GM18909 (cell line): ENCODE results near the gene MAB21L3.

Source experiments
- ATAC-seq: cut with Tn5 transposase; IDR thresholded peaks from one replicate; pipeline ENCODE4 v1.9.1; 2021; ENCODE audit warnings: mild to moderate bottlenecking; ENCODE audit not compliant: unreplicated experiment, poor library complexity

MAB21L3 gene

DNA sequence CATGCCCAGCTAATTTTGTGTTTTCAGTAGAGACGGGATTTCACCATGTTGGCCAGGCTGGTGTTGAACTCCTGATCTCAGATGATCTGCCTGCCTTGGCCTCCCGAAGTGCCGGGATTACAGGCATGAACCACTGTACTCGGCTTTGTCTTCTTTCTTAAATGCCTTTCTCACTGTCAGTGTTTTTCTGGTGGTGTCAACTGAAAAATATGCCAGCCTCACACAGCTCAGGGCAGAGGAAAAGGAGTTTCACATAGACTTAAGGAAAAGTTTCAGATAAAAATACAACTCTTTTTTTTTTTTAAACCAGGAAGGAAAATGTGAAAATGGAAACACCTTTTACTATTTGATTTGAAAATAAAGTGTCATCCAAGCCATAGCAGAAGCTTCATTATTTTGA, 4.6 kb upstream of the MAB21L3 start:
- no peak for ATAC-seq

- ATAC-seq: no peak
Measured at GRCh38 chr1:116107371-116107770, 3.8 kb upstream of the MAB21L3 start.

DNA sequence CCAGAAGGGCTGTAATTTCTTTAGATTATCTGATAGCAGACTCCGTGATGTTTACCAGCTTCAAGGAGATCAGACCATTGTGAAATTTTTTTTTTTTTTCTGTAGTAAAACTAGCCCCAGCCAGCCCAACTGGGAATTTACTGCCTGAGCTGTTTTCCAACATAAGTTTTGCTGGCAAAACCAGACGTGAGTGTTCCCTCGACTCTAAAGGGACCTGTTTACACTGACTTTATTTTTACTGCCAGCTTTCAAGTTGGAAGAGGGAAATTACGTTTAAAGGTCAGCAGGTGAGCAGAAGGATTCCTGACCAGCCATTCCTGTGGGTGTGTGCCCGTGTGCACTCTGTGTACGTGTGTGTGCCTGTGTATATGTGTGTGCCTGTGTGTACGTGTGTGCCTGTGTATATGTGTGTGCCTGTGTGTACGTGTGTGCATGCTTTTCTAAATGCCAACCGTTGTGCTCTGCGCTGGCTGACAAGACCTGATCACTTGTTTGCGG, 374 bp downstream of the MAB21L3 start:
- no peak for ATAC-seq

DNA sequence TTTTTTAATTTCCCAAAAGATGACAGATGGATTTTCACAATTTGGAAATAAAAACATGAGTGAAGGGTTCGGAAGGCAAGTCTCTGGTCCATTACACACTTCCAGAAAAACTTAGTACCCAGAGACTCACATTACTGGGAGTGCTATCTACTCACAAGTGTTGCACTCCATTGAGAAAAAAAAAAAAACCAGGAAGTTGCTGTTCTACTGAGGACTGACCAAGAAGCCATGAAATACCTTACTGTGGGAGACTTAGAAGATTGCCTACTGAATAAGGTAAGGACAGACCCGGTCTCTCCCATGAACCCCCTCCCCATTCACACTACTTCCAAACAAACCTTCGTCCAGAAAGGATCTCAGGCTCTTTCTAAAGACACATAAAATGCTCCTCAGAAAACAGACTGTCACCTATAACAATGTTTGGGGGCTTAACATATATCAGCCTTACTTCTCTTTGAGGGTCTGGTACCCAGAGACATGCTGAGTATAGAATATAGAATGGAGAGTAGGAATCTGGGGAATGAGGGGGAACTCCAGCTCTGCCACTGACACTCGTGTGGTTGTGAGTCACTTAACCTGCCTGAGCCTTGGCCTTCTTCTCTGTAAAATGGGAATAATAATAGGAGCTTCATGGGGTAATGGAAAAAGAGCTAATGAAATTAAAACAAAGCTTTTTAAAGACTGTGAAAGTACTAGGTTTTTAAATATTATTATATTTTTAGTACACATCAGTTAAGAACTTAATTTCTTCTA, 1.4 kb downstream of the MAB21L3 start:
- no peak for ATAC-seq

DNA sequence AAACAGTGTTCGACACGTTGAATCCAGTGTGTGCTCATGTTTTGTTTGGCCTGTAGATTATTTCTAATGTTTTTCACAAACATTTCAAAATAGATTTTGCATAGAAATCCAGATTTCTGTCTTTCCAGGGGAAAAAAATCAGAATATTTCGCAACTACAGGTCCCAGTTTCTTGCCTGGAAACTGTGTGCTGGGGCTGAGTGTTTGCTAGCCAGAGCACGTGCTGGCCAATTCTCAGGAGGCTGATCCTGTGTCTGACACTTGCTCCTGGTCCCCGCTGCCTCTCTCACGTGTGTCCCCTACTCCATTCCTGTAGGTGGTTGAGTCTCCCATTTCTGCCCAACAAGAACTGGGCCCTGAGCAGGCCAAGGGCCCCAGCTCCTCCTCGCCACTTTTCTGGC, 2.4 kb downstream of the MAB21L3 start:
- ATAC-seq: no peak

- no peak for ATAC-seq
Measured at GRCh38 chr1:116115476-116116439, 4.6 kb downstream of the MAB21L3 start.

DNA sequence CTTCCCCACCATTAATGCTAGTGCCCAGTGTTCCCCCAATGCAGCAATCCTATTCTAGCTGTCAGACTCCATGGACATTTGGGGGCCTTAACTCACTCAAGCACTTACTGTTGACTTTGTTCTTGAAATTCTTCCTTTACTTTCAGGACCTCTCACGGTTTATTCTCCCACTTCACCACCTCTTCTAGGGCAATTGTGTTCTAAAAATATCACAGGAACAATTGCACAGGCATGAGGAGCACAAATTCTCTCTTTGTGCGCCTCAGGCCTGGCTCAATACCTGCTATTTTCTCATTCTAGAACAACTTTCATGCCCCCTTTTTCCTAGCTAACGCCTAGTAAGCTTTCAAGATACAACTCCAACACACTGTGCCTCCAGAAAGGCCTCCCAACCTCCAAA, 7.3 kb downstream of the MAB21L3 start:
- no peak for ATAC-seq

- no peak for ATAC-seq
Measured at GRCh38 chr1:116119876-116120275, 8.7 kb downstream of the MAB21L3 start.

DNA sequence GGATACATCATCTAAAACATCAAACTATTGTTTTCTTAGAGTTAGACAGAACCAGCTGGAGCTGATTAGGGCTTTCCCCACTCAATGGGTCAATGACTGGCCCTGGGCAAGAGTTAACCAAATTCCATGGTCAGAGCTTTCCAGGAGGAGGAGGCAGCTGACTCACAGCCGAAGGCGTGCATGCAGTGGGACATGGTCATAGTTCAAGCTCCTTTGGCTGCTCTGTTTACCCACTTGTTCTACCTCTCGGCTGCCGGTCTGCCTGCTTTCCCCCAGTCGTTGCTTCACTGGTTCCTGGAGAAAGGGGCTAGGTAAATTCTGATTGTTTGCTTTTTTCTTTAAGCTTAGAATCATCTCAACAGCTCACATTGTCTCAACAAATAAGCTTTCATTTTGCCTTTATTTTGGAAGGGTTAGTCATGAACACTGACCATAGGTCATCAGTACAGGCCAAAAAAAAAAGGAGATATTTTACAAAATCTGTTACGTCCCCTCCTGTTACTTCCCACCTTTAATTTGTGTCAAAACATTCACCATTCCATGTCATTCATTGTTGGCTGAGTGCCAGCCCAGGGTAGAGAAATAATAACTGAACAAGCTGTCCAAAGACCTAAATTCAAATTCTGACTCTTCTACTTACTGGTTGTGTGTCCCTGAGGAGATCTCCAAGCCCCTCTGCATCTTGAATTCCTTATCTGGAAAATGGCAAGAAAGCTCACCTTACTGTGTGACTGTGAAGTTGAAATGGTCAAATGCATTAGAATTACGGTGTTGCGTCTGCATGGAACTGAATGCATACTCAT, 12.0 kb downstream of the MAB21L3 start:
- no peak for ATAC-seq

DNA sequence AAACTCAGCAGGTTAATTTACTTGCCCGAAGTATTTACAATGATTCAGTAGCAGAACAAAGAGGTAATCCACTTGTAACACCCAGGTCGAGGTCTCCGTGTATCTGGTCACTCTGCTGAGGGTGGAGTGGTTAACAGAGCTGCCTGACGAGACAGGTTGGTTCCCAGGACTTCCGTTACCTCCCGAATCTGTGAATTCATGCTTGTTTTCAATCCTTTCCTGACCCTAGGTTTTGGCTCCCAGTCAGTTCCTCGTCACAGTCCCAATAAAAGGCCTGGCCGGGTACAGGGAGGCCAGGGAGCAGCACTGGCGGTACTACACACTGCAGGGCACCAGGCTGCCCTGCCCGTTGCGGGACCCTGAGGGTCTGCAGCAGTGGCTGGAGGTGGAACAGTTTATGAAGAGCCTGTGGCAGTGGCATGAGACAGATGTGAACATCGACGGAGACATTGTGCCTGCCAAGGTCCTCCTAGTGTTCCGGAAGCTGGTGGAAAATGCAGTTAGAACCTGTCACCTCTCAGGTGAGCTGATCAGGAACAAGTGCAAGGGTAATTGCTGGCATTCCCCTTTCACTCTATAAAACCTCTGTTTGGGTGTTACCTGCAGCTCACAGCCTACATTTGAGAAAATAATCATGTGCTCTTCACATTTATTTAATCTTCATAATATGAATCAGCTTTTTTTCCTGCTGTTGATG, 12.8 kb downstream of the MAB21L3 start:
- no peak for ATAC-seq

GRCh38 chr1:116125758-116126157, 14.6 kb downstream of the MAB21L3 start:
- no peak for ATAC-seq

DNA sequence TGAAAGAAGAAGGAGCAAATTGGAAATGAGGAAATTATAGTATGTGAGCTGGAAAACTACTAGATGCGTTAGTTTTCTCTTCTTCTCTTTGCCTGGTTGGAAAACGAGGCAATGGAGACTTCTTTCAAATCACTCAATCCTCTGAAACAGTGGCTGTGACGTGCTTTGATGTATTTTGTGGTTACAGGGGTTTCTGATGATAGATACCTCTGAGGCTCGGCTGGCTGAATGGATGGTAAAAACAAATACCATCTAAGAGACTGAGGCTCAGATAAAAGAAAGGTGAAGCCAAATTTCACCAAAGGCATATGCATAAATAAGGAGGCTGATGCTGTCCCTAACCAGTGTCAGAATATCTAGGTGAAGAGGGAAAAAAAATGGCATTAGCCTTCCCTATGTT, 15.1 kb downstream of the MAB21L3 start:
- no peak for ATAC-seq

GRCh38 chr1:116127123-116127847, 16.1 kb downstream of the MAB21L3 start:
- no peak for ATAC-seq

- ATAC-seq: no peak
Measured at GRCh38 chr1:116127848-116128540, 16.8 kb downstream of the MAB21L3 start.

DNA sequence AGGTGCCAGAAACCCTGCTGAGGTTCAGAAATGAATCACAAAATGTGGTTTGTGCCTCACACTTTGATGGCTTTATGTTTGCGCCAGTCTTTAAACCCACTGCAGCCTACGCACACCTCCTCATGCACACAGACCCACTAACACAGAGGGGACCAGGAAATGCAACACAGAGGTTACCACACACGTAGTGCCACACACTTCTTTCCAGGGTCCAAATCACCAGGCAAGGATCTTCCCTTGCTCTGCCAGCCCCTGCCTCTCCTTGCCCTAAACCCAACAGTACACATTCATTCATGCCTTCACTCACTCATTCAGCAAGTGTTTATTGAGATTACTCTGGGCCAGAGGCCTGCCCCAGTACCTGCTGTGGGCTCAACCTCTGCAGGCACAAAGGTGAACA, 17.5 kb downstream of the MAB21L3 start:
- no peak for ATAC-seq

- ATAC-seq: no peak
Measured at GRCh38 chr1:116129537-116129936, 18.3 kb downstream of the MAB21L3 start.

DNA sequence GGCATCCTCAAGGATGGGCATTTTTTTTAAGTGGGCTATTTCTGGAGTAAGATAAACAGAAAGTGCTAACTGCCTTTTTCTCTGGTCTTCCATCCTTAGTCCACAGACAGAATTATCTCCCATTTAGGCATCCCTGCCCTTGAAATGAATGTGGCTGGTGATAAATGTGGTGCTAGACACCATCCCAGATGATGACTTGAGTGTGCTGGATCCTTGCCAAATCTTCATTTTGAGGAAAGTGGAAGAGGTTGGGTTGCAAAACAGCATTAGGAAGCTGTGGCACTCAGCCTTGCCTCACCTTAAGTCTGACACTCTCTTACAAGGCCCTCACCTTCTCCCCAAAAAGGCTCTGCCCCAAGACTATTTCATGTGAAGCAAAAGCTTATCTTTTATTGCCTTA, 19.2 kb downstream of the MAB21L3 start:
- ATAC-seq: no peak

DNA sequence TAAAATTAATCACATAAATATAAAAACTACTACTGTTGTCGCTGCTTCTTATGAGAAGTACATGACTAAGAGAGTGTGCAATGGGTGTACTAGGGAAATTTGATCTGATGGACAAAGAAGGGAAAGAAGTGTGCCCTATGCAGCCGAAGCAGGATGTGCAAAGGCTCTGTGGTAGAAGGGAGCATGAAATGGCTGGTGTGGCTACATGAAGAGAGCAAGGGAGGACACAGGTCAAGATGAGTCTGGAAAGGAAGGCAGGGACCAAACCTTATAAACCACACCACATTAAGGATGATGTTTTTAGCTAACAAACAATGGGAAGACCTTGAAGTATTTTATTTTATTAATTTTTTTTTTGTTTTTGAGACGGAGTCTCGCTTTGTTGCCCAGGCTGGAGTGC, 20.0 kb downstream of the MAB21L3 start:
- ATAC-seq: no peak
